NCI-H128 (cell line): ENCODE results near the gene SERPINB5.
A peak's percentile ranks its signal among the peaks of the same experiment; 100 is the strongest.
"Not testable (repeated sequence)": the region's sequence is repeated elsewhere in the genome, so short reads cannot be mapped to it uniquely, and the experiment has no call there.

Source experiments
- DNase-seq: peaks from one replicate; lab custom pipeline; 2025; ENCODE audit not compliant: unreplicated experiment; lab: John Stamatoyannopoulos, UW

SERPINB5 gene, protein sequence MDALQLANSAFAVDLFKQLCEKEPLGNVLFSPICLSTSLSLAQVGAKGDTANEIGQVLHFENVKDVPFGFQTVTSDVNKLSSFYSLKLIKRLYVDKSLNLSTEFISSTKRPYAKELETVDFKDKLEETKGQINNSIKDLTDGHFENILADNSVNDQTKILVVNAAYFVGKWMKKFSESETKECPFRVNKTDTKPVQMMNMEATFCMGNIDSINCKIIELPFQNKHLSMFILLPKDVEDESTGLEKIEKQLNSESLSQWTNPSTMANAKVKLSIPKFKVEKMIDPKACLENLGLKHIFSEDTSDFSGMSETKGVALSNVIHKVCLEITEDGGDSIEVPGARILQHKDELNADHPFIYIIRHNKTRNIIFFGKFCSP

DNA sequence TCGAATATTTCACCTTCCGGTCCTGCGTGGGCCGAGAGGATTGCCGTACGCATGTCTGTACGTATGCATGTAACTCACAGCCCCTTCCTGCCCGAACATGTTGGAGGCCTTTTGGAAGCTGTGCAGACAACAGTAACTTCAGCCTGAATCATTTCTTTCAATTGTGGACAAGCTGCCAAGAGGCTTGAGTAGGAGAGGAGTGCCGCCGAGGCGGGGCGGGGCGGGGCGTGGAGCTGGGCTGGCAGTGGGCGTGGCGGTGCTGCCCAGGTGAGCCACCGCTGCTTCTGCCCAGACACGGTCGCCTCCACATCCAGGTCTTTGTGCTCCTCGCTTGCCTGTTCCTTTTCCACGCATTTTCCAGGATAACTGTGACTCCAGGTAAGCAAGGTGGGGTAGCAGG is at the start of gene SERPINB5:
TSS of gene SERPINB5 (plus strand) at position 291 of the 400 bp plus-strand sequence. CDS start 7,471 bp downstream, outside the sequence.
- DNase-seq = peak; percentile 71

DNA sequence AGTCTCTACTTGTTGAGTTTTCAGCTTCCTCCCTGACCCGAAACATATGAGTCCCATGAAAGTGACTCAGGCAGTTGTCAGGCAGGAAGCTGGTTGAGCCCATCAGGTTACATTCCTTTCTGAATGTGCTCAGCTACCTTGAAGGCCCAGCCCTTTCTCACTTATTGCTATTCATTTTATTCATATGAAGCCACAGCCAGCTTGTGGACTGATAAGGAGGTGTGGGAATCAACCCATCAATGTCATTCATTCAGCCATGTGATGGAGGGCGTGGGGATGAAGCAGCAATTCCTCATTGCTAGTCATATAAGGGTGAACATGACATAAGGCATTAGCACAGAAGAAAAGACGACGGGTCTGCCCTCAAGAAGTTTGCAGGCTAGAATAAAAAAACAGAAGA is 49.2 kb upstream of the SERPINB5 start:
- no peak for DNase-seq

DNA sequence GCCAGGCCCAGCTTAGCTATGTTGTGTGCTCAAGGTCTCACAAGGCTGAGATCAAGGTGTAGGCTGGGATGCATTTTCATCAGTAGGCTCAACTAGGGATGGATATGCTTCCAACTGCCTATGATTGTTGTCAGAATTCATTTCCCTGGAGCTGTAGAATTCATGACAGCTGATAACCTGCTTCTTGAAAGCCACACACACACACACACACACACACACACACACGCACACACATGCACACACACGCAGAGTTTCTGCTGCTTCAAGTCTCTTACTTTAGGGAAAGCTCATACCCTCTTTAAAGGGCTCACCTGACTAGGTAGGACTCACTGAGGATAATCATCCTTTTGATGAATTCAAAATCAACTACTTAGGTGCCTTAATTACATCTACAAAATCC is 46.2 kb upstream of the SERPINB5 start:
- DNase-seq = no peak

DNA sequence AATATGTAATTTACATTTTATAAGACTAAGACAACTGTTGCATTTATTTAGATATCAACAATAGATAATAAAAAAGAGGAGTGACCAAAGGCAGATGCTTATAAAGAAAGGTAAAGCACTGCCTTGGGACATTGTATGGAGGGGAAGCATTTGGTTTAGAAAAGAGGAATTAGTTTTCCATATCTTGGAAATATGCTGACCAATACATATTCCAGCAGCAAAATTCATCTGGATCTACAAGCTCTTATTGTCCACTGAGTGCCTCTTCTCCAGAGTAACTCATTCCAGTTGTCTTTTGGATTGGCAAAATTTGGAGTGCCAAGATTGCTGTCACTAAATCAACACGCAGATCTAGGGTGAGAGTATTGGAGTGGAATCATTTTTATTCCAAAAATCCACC is 45.6 kb upstream of the SERPINB5 start:
- no peak for DNase-seq

DNA sequence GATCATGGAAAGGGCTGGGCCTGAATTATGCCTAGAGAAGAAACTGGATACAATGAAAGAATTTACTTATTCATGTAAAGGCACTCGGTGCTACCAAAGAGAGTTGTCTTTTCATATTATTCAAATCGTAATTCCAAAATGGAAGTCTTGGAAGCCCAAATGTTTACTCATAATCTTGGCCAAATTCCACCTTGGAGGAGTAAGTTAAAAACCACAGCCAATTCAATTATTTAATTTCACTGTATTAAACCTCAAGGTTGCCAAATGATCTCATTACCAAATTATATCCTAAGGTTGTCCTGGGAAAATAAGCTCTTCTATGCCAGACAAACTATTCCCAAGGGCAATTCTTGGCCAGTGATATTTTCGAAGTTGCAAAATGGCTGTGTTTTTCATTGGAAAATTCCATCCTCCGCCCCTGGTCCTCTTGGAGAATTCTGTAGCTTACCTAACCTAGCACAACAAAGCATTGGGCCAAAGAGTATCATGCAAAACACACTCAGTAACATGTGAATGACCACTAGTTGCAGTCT is 43.4 kb upstream of the SERPINB5 start:
- no peak for DNase-seq

DNA sequence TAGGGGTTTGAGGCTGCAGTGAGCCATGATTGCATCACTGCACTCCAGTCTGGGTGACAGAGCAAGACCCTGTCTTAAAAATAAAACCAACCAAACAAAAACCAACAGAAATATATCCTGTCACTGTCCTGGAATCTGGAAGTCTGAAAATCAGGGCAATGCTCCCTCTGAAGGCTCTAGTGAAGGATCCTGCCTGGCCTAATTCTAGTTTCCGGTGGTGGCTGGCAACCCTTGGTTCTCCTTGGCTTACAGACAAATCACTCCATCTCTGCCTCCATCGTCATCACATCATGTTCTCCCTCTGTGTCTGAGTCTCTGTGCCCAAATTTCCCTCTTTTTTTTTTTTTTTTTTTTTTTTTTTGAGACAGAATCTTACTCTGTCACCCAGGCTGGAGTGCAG is 38.6 kb upstream of the SERPINB5 start:
- no peak for DNase-seq

GRCh38 chr18:63439334-63439733 is 37.4 kb upstream of the SERPINB5 start:
- DNase-seq = peak; percentile 57

GRCh38 chr18:63440219-63440618 is 36.5 kb upstream of the SERPINB5 start:
- no peak for DNase-seq

DNA sequence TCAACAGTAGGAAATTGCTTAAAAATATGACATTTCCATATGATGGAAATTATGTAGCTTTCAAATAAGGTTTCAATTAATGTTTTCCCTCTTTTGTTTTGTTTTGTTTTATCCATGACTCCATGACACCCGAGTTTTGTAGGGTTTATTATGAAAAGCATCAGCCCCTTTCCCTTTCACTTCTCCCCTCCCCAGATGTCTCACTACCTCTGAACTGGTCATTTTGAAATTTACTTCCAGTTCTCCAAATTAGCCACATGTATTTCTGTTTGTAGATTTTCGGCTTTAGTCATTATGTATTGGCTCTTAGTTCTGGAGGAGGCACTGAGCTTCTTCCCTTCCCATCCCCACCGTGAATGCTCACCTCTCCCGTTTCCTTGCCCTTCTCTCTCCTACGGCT is 35.9 kb upstream of the SERPINB5 start:
- no peak for DNase-seq

GRCh38 chr18:63443829-63444228 is 32.9 kb upstream of the SERPINB5 start:
- no peak for DNase-seq

DNA sequence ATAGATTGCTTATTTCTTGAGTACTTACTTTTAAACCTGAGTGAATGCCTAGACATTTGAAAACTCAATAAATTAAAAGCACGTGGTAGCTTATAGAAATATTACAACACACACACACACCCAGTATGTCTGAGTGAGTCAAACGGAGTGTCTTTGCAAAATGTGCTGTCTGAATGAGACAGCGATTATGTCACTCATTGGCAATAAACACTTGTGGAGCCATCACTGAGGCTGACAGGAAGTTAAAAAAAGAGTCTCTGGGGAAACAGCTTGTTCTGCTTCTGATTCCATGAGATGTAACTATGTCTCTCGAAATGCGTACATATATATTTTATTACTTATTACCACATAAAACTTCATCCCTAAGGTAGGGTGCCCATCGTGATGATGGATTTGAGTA is 32.2 kb upstream of the SERPINB5 start:
- DNase-seq = no peak

- DNase-seq = no peak
These were observed 31.7 kb upstream of the SERPINB5 start for GRCh38 chr18:63445037-63445436.

DNA sequence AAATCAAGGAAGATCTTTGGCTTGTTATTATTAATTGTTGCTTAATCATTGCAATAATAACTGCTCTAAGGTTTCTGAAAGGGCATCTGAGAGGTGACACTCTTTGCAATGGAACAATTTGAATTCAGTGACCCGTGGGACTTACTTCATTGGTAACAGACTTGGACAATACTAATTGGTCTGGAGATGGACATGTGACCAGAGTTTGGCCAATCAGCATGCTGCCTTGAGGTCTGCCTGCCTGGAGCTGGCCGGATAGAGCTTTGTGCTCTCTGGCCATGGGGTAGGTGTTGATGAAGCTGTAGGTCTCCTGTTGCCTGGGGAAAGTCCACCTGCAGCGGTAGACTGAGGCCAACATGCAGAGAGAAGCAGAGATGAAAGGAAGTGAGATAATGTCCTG is 30.5 kb upstream of the SERPINB5 start:
- DNase-seq = no peak

DNA sequence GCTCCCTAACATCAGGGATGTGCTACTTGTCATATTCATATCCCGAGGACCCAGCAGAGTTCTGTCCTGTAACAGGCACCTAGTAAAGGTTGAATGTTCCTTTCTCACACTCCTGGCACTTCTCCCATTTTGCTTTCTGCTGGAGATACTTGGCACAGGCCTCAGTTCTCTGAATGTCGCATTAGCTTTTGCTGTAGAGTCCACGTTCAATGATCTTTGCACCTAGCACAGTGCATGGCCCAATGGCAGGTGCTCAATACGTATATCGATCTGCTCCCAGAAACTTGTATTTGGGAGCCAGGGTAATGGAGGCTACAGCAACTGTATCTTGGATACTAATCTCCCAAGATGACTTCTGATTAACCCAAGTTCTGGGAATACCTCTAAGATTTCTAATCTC is 29.7 kb upstream of the SERPINB5 start:
- DNase-seq = no peak

GRCh38 chr18:63449426-63449825 is 27.3 kb upstream of the SERPINB5 start:
- DNase-seq = no peak

GRCh38 chr18:63451799-63452660 is 24.7 kb upstream of the SERPINB5 start:
- DNase-seq = no peak

- DNase-seq = not testable (repeated sequence)
These were observed 24.0 kb upstream of the SERPINB5 start for GRCh38 chr18:63452751-63453150.

DNA sequence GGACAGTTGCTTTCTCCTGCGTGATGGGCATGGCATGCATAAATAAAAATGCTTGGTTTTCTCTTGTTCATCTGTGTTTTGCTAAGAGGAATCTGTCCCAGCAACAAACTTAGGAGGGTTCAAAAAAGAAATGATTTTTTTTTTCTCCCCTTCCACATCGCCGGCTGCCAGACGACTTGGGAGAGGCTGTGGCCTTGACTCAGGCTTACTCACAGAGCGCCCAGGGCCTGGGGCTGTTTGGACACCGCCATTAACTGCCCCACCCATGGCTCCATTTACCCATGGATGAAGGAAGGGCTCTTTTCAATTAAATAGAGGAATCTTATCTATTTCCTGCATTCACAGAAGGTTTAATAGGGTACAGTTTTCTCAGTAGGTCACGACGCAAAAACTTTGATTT is 22.3 kb upstream of the SERPINB5 start:
- DNase-seq = no peak

DNA sequence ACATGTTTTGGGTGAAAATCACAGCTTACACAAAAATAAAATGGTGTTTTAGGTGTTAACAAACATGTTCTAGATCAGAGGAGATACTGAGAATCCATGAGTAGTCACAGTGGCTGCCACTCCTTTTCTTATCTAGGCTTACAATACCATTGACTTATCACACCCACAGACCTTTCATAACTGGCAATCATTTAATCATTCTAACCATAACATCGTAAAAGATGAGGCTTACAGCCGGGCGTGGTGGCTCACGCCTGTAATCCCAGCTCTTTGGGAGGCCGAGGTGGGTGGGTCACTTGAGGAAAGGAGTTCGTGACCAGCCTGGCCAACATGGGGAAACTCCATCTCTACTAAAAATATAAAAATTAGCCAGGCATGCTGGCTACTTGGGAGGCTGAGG is 18.8 kb upstream of the SERPINB5 start:
- no peak for DNase-seq

- DNase-seq = no peak
These were observed 16.3 kb upstream of the SERPINB5 start for GRCh38 chr18:63460414-63460813.

GRCh38 chr18:63464434-63464833 is 12.3 kb upstream of the SERPINB5 start:
- DNase-seq = no peak

- no peak for DNase-seq
These were observed 11.7 kb upstream of the SERPINB5 start for GRCh38 chr18:63465059-63465458.
